GM21447 (cell line): ENCODE data around the gene SNORC.

ENCODE experiments used
- ATAC-seq: cut with Tn5 transposase; IDR thresholded peaks from one replicate; pipeline ENCODE4 v1.9.1; 2021; ENCODE audit not compliant: unreplicated experiment

The SNORC gene

DNA sequence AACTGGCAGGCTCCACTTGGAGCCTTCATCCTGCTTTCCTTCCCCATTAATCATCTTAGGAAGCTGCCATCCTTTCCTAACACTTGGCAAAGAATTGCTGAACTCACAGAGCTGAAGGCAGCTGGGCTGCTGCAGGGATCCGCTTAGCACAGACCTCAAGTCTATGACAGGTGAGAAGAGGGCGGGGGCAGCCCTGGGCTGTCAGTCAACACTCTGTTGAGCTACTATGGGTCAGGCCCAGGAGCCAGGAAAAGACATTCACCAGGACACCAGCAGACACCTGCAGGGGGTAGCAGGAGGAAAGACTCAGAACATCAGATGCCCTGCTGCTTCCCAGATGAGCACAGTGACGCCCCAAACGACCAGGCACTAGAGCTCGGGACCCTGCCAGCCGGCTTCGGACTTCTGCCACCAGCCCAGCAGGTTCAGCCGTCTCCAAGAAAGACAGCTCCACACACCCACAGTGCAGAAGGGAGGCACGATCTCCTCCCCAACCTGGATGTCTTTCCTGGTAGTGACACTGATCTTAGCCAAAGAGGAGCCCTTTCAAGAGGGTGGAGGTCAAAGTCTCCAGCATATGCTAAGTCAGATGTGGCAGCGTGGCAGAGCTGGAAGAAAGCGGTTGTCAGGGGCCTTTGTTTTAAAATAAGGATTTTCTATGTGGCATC is 55.2 kb downstream of the SNORC start:
- ATAC-seq, result no peak

DNA sequence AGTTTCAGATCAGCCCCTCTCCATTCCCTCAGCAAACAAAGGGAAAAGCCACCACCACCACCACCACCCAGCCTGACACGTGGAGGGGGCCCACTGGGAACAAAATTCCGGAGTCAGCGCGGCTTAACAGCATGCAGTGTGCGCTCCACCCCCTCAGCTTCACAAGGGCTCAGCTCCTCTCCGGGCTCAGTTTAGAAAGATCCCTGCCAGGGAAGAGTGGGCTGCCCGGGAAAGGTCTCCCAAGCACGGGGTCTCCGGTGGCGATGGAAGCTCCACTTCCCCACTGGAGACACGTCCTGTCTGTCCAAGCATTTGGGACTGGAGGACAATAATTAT is 55.7 kb downstream of the SNORC start:
- no peak for ATAC-seq

DNA sequence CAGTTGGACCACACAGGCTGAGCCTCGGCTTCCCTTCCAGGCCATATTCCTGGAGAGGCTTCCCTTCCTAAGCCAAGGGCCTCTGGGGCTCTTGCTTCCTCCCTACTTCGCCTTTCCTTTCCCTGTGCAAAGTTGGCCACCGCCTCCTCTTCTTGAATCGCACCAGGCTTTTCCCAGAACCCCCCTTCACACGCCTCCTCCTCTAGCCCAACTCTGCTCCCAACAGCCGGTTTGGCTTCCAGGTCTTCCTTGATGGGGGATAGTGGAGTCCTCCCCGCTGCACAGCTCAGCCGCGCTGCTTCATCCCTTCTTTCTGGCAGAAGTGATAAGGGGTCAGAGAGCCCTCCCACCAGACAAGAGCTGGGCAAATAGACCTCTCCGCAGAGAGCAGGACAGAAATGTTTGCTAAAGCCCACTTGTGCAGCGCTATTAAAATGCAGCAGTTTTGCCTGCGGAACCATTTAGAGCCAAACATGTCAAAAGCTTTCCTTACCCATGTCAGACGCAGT is 56.4 kb downstream of the SNORC start:
- ATAC-seq, result no peak

DNA sequence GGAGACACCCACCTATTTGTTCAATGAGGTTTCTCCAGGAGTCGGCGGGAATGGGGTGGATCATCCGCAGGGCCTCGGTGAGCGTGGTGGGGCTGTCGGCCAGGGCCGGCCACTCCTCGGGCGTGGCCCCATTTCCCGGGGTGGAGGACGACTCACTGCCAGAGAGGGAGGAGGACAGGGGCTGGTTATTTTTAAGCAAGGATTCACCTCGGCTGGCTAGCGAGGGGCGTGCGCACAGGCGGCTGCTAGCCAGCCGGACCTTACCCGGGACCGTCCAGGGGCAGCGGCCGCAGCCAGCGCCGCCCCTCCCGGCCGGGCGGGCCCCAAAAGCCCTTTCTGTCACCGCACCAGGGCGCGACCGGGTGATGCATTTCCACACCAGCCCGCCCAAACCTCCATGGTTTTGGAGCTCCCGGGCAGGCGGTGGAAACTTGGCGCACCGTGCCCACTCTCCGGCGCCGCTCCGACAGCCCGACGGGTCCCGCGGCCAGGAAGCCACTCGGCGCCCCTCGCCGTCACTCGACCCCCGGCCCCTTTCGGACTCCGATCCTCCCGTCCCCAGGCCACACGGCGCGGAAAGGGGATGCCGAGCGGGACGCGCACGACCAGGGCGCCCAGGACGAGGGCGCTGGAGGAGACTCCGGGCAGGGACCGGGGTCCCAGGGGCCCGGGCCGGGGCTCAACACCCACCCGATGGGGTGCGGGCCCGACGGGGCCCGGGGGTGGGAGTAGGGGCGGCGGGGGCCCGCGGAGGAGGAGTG is 57.1 kb downstream of the SNORC start:
- ATAC-seq, result no peak

DNA sequence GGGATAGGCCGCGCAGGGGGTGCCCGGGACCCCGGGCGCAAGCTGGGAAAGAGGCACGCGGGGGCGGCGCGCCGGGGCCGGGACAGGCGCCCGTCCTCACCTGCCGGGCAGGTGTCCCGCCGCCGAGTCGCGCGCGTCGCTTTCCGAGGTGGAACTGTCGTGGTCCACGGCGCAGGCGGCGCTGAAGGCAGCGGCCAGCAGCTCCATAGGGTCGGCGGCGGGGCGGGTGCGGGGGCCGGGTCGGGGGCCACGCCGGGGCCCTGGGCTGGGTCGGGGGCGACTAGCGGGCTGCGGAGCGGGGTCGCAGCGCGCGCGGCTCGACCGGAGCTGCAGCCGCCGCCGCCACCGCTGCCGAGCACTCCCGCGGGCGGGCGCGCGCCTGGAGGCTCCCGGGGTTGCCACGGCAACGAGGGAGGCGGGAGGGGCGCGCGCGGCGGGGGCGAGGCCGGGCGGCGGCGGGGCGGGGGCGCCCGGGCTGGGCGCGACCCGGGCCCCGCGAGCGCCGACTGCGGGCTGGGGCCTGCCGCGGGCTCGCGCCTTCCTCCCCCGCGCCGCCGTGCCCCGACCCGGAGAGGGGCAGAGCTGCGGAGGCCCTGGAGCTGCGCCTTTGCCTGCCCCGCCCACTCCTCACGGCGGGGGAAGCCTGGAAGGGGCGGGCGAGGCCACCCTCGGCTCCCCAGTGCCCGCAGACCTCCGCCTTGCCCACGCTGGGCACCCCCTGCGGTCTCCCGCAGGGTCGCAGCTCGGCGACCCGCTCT is 57.9 kb downstream of the SNORC start:
- no peak for ATAC-seq
